Tibial artery (tissue), 4 donors: ENCODE measurements around the gene CACNA2D1.

Source experiments
- DNase-seq, 2 donors: peaks; one replicate each; pipeline ENCODE4 v3.0.0-alpha.2; 2019
- H3K27ac ChIP-seq, 2 donors: fragments of 200-600 bp; sonication (generic) in 1 of 2; 1 replicate in 1 of 2; 2 replicates in 1 of 2; pipeline ENCODE4 v1.5.1; 2018 to 2019; ENCODE audit warnings: mild to moderate bottlenecking in 1 of 2
- H3K27me3 ChIP-seq, 2 donors: fragments of 200-600 bp; sonication (generic) in 1 of 2; one replicate each; pipeline versions ENCODE4 v1.5.1 to v1.6.0; 2016 to 2019
- H3K36me3 ChIP-seq, 3 donors: fragments of 200-600 bp; sonication (generic) in 2 of 3; one replicate each; pipeline ENCODE4 v1.5.1; 2016 to 2019; ENCODE audit warnings: mild to moderate bottlenecking in 2 of 3
- H3K4me1 ChIP-seq, 4 donors: fragments of 200-600 bp; sonication (generic) in 2 of 4; 1 replicate in 3 of 4; 2 replicates in 1 of 4; pipeline ENCODE4 v1.5.1; 2016 to 2019
- H3K4me3 ChIP-seq, 2 donors: fragments of 200-600 bp; sonication (generic) in 1 of 2; 1 replicate in 1 of 2; 2 replicates in 1 of 2; pipeline ENCODE4 v1.5.1; 2018 to 2019; ENCODE audit warnings: mild to moderate bottlenecking in 2 of 2
- H3K9me3 ChIP-seq, 3 donors: fragments of 200-600 bp; sonication (generic) in 1 of 3; one replicate each; pipeline ENCODE4 v1.5.1; 2016 to 2019
- intact Hi-C: fragments of 100-400 bp; cut with DNase I; formaldehyde crosslinking; loops from one replicate; pipeline ENCODE4 v1.15.0; 2023; ENCODE audit warnings: low total_unique reads
- TF ChIP-seq, protein P1 (sequence below), 2 experiments: fragments of 200-600 bp in 1 of 2; fragments of 450-650 bp in 1 of 2; IDR thresholded peaks; one replicate each; pipeline ENCODE4 v1.5.1; 2017 to 2019; ENCODE audit warnings: antibody characterized with exemption in 2 of 2, mild to moderate bottlenecking in 1 of 2, moderate library complexity in 1 of 2

Gene CACNA2D1

DNA sequence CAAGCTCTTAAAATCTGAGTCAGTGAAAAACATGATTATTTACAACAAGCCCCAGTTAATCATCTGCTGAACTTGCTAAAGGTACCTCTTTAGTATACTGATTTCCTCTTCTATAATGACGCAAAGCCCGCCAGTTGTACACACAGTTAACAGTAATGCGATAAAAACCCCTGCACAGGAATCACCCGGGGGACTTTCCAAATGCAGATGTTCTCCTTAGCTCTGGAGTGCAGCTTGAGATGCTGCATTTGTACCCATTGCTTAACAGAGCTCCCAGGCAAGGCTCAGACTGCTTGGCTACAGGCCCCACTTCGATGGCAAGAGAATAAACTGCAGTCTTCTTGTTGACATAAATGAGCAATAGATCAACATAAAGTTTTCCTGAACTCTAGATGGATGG is 394.1 kb downstream of the CACNA2D1 start:
- intact Hi-C loops, result no loop called here
- TF ChIP-seq, protein P1, sequence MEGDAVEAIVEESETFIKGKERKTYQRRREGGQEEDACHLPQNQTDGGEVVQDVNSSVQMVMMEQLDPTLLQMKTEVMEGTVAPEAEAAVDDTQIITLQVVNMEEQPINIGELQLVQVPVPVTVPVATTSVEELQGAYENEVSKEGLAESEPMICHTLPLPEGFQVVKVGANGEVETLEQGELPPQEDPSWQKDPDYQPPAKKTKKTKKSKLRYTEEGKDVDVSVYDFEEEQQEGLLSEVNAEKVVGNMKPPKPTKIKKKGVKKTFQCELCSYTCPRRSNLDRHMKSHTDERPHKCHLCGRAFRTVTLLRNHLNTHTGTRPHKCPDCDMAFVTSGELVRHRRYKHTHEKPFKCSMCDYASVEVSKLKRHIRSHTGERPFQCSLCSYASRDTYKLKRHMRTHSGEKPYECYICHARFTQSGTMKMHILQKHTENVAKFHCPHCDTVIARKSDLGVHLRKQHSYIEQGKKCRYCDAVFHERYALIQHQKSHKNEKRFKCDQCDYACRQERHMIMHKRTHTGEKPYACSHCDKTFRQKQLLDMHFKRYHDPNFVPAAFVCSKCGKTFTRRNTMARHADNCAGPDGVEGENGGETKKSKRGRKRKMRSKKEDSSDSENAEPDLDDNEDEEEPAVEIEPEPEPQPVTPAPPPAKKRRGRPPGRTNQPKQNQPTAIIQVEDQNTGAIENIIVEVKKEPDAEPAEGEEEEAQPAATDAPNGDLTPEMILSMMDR (IDR thresholded peaks at IDR 0.05), result no peak
- Histone ChIP-seq H3K27ac (no peak overlapping the region), H3K9me3 (no peaks in the 10 kb centered on the region), H3K4me1 (peaks cover 0 to 3% (median 1%) of the 10 kb centered on the region in 4 donors), H3K4me3 (no peak overlapping the region), H3K36me3 (no peaks in the 10 kb centered on the region), H3K27me3 (no peaks in the 10 kb centered on the region)
- no peak for DNase-seq

GRCh38 chr7:82044497-82045080 is 399.0 kb downstream of the CACNA2D1 start:
- Histone ChIP-seq H3K9me3 (no peaks in the 10 kb centered on the region), H3K4me3 (no peak overlapping the region), H3K27ac (no peak overlapping the region), H3K27me3 (no peaks in the 10 kb centered on the region), H3K36me3 (no peaks in the 10 kb centered on the region), H3K4me1 (peaks cover 0 to 3% (median 0%) of the 10 kb centered on the region in 4 donors)
- TF ChIP-seq, protein P1 (IDR thresholded peaks at IDR 0.05), result peak; percentile 62
- intact Hi-C loops, result loop anchor here (2.0 kb wide), 1 partner anchor 528 kb away; no protein-coding TSS in a partner anchor
- DNase-seq, result peak in 1 of 2 donors; percentile 34

GRCh38 chr7:82039621-82040020 is 404.0 kb downstream of the CACNA2D1 start:
- Histone ChIP-seq H3K4me1 (peaks cover 0 to under 1% (median 0%) of the 10 kb centered on the region in 4 donors), H3K9me3 (no peaks in the 10 kb centered on the region), H3K36me3 (peaks cover 0 to 7% (median 0%) of the 10 kb centered on the region in 3 donors), H3K27me3 (no peaks in the 10 kb centered on the region), H3K4me3 (no peak overlapping the region), H3K27ac (no peak overlapping the region)
- TF ChIP-seq, protein P1 (IDR thresholded peaks at IDR 0.05), result no peak
- no peak for DNase-seq
- intact Hi-C loops, result no loop called here

- Histone ChIP-seq H3K4me1 (no peaks in the 10 kb centered on the region), H3K27me3 (no peaks in the 10 kb centered on the region), H3K9me3 (no peaks in the 10 kb centered on the region), H3K36me3 (peaks cover 0 to 7% (median 0%) of the 10 kb centered on the region in 3 donors), H3K4me3 (no peak overlapping the region), H3K27ac (no peak overlapping the region)
- TF ChIP-seq, protein P1 (IDR thresholded peaks at IDR 0.05), result no peak
- DNase-seq, result no peak
- intact Hi-C loops, result no loop called here
These were observed 407.3 kb downstream of the CACNA2D1 start for GRCh38 chr7:82036146-82036886.

GRCh38 chr7:82035456-82035855 is 408.1 kb downstream of the CACNA2D1 start:
- no peak overlapping the region for H3K4me3 ChIP-seq
- H3K27me3 ChIP-seq, result no peaks in the 10 kb centered on the region
- TF ChIP-seq, protein P1 (IDR thresholded peaks at IDR 0.05), result no peak
- DNase-seq, result no peak
- H3K9me3 ChIP-seq, result no peaks in the 10 kb centered on the region
- H3K27ac ChIP-seq, result no peak overlapping the region
- H3K4me1 ChIP-seq, result no peaks in the 10 kb centered on the region
- intact Hi-C loops, result no loop called here
- H3K36me3 ChIP-seq, result peaks cover 0 to 7% (median 0%) of the 10 kb centered on the region in 3 donors
